H4 (cell line): Measurements from ENCODE around the gene FAM118B. TPM values are rescaled to one million over a fixed set of nuclear protein-coding genes. Genes with fewer than 3 reads are reported as not detected.

Source experiments
- DNase-seq: peaks from one replicate; pipeline ENCODE4 v3.0.0-alpha.2; 2015; ENCODE audit warnings: low spot score
- total RNA-seq: library from RNA; depleted of rRNA; stranded (reverse); fragments of >200 nt; shearing (Covaris generic); gene quantifications from 2 replicates; pipeline ENCODE4 v1.2.3, GENCODE V29; 2014; rRNA removed

FAM118B gene
- total RNA-seq, 1 experiment from 2014 or later = 41.8 TPM

- DNase-seq = peak; percentile 67
Measured at GRCh38 chr11:126310200-126310991, 98.8 kb downstream of the FAM118B start.

DNA sequence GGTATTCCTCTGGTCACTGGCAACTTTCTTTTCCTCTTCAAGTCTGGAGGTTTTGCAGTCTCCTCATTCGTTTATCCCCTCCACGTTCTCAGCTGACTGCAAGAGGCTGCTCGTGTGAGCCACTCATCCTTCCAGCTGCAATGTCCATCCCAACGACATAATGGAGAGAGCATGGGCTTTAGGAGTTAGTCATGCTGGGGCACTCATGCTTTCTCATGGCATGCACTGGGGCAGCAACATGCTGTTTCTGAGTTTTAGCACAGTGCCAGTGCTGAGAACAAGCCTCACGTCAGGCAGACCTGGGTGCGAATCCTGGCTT, 99.4 kb downstream of the FAM118B start:
- no peak for DNase-seq

- DNase-seq = no peak
Measured at GRCh38 chr11:126311401-126312291, 100.1 kb downstream of the FAM118B start.

Other genes with a start within 250 kb of the FAM118B start
- gene CDON, start 148.9 kb upstream of the FAM118B start, total RNA-seq = 10.1 and 13.4 TPM in 2 replicates
- gene RPUSD4, start 132 bp upstream of the FAM118B start, total RNA-seq = 17.7 and 20.3 TPM in 2 replicates
- 144 and 145 TPM in 2 replicates for gene SRPRA, start 57.1 kb downstream of the FAM118B start, total RNA-seq
- 29.0 and 40.3 TPM in 2 replicates for gene FOXRED1, start 57.4 kb downstream of the FAM118B start, total RNA-seq
- 1.8 and 3.9 TPM in 2 replicates for gene TIRAP, start 71.3 kb downstream of the FAM118B start, total RNA-seq
- gene DCPS, start 92.3 kb downstream of the FAM118B start, total RNA-seq = 25.9 and 36.9 TPM in 2 replicates
- gene ST3GAL4, start 143.9 kb downstream of the FAM118B start, total RNA-seq = 49.8 and 55.9 TPM in 2 replicates